Measurements from ENCODE around the gene TRUB1.
"Not testable (repeated sequence)": the region's sequence is repeated elsewhere in the genome, so short reads cannot be mapped to it uniquely, and the experiment has no call there.

The TRUB1 gene

DNA sequence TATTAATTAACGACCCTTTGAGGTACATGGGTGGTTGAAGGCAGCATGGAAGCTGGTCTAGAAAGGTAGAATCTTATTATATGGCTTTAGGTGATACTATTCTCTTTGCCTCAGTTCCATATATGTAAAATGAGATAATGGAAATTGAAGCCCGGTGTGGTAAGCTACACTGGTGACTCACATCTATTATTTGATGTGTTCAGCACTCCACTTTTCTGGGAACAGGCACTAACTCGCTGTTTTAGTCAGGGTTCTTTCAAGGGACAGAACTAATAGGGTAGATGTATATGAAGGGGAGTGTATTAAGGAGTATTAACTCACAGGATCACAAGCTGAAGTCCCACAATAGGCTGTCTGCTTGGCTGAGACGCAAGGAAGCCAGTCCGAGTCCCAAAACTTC, 4.4 kb upstream of the TRUB1 start:
- H3K4me3 ChIP-seq (ENCODE audit: low read depth, low read length): no peak overlapping the region
- TF ChIP-seq, protein P1, sequence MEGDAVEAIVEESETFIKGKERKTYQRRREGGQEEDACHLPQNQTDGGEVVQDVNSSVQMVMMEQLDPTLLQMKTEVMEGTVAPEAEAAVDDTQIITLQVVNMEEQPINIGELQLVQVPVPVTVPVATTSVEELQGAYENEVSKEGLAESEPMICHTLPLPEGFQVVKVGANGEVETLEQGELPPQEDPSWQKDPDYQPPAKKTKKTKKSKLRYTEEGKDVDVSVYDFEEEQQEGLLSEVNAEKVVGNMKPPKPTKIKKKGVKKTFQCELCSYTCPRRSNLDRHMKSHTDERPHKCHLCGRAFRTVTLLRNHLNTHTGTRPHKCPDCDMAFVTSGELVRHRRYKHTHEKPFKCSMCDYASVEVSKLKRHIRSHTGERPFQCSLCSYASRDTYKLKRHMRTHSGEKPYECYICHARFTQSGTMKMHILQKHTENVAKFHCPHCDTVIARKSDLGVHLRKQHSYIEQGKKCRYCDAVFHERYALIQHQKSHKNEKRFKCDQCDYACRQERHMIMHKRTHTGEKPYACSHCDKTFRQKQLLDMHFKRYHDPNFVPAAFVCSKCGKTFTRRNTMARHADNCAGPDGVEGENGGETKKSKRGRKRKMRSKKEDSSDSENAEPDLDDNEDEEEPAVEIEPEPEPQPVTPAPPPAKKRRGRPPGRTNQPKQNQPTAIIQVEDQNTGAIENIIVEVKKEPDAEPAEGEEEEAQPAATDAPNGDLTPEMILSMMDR (IDR thresholded peaks at IDR 0.05; ENCODE audit: low read depth, low read length): no peak

GRCh38 chr10:114933995-114934394, 4.0 kb upstream of the TRUB1 start:
- not testable (repeated sequence) for H3K4me3 ChIP-seq (ENCODE audit: low read depth, low read length)

- peak overlapping the region; percentile 98 for H3K4me3 ChIP-seq (ENCODE audit: low read depth, low read length)
- TF ChIP-seq, protein P1 (IDR thresholded peaks at IDR 0.05; ENCODE audit: low read depth, low read length): no peak
Observed at GRCh38 chr10:114938856-114939193, 830 bp downstream of the TRUB1 start.

DNA sequence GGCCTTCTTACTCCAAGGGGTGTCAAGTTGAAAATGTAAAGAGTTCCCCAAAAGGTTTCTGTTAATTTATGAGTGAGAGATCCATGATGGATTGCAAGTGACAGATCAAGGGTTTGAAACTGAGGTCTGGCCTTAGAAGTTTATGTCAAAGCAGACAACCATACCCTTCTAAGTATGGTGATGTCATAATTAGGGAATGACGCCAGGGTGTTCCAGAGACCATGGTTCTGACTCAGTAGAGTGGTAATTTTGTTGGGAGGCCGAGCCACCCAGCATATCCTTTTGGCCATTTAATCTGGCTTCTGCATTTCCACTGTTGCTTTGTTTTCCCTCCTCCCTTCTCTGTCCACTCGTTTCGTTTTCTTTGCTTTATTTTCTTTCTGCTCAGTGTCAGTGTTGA, 2.7 kb downstream of the TRUB1 start:
- H3K4me3 ChIP-seq (ENCODE audit: low read depth, low read length): no peak overlapping the region
- TF ChIP-seq, protein P1 (IDR thresholded peaks at IDR 0.05; ENCODE audit: low read depth, low read length): no peak

DNA sequence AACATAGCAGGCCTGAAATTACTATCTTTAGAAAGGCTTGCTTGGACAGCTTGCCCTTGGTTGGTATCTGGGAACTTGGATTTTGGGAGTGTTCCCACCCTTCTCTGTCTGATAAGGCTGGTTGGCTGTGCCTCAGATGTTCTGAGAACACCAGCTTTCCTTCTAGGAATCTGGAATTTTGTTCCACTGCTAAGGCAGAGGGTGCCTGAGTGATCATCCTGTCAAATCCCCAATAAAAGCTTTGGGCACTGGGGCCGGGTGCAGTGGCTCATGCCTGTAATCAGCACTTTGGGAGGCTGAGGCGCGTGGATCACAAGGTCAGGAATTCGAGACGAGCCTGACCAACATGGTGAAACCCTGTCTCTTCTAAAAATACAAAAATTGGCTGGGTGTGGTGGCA, 5.0 kb downstream of the TRUB1 start:
- H3K4me3 ChIP-seq (ENCODE audit: low read depth, low read length): no peak overlapping the region
- TF ChIP-seq, protein P1 (IDR thresholded peaks at IDR 0.05; ENCODE audit: low read depth, low read length): no peak

GRCh38 chr10:114953047-114953446, 15.1 kb downstream of the TRUB1 start:
- no peak overlapping the region for H3K4me3 ChIP-seq (ENCODE audit: low read depth, low read length)
- TF ChIP-seq, protein P1 (IDR thresholded peaks at IDR 0.05; ENCODE audit: low read depth, low read length): no peak

GRCh38 chr10:114955984-114956383, 18.0 kb downstream of the TRUB1 start:
- TF ChIP-seq, protein P1 (IDR thresholded peaks at IDR 0.05; ENCODE audit: low read depth, low read length): no peak
- no peak overlapping the region for H3K4me3 ChIP-seq (ENCODE audit: low read depth, low read length)

- TF ChIP-seq, protein P1 (IDR thresholded peaks at IDR 0.05; ENCODE audit: low read depth, low read length): no peak
- no peak overlapping the region for H3K4me3 ChIP-seq (ENCODE audit: low read depth, low read length)
Observed at GRCh38 chr10:114956466-114956865, 18.5 kb downstream of the TRUB1 start.
